Kidney epithelial cell (primary cell): ENCODE results near the gene COBL. TPM values are rescaled to one million over a fixed set of nuclear protein-coding genes. Genes with fewer than 3 reads are reported as not detected.

Experiments
- DNase-seq: peaks from one replicate; pipeline ENCODE4 v3.0.0-alpha.2; 2010; ENCODE audit warnings: low read depth
- H3K27me3 ChIP-seq: 2 replicates; pipeline ENCODE4 v1.6.0; 2011; ENCODE audit warnings: low read length; ENCODE audit not compliant: control insufficient read depth, insufficient read depth
- H3K36me3 ChIP-seq: 2 replicates; pipeline ENCODE4 v1.5.1; 2011; ENCODE audit warnings: low read length; ENCODE audit not compliant: control insufficient read depth, insufficient read depth
- H3K4me3 ChIP-seq: 2 replicates; pipeline ENCODE4 v1.5.1; 2011; ENCODE audit warnings: low read depth, mild to moderate bottlenecking, control low read depth, low read length
- CTCF ChIP-seq: IDR thresholded peaks from 2 replicates; pipeline ENCODE4 v1.5.1; 2011; ENCODE audit warnings: mild to moderate bottlenecking, moderate library complexity, low read length, control low read depth, inconsistent platforms; ENCODE audit not compliant: insufficient read depth, poor library complexity, severe bottlenecking
- total RNA-seq: library from RNA; depleted of rRNA; stranded (reverse); fragments of >200 nt; gene quantifications from 2 replicates; pipeline ENCODE4 v1.2.3, GENCODE V29; 2015

Gene COBL
- total RNA-seq, 1 donor from 2014 or later, result 7.1 TPM

GRCh38 chr7:51286401-51286800, 30.2 kb downstream of the COBL start:
- TF ChIP-seq CTCF, result no peak
- no peaks in the 10 kb centered on the region for H3K27me3 ChIP-seq
- H3K36me3 ChIP-seq, result no peaks in the 10 kb centered on the region
- DNase-seq, result no peak
- no peak overlapping the region for H3K4me3 ChIP-seq

GRCh38 chr7:51280156-51280555, 36.5 kb downstream of the COBL start:
- Histone ChIP-seq H3K36me3 (no peaks in the 10 kb centered on the region), H3K27me3 (no peaks in the 10 kb centered on the region), H3K4me3 (no peak overlapping the region)
- DNase-seq, result no peak
- TF ChIP-seq CTCF, result no peak

GRCh38 chr7:51279391-51280023, 37.1 kb downstream of the COBL start:
- DNase-seq, result no peak
- H3K4me3 ChIP-seq, result no peak overlapping the region
- H3K27me3 ChIP-seq, result no peaks in the 10 kb centered on the region
- no peak for TF ChIP-seq CTCF
- no peaks in the 10 kb centered on the region for H3K36me3 ChIP-seq

- Histone ChIP-seq H3K36me3 (no peaks in the 10 kb centered on the region), H3K4me3 (no peak overlapping the region), H3K27me3 (no peaks in the 10 kb centered on the region)
- no peak for DNase-seq
- no peak for TF ChIP-seq CTCF
These were observed 37.8 kb downstream of the COBL start for GRCh38 chr7:51278797-51279196.

- no peak for TF ChIP-seq CTCF
- no peaks in the 10 kb centered on the region for H3K36me3 ChIP-seq
These were observed 39.6 kb downstream of the COBL start for GRCh38 chr7:51276967-51277366.

GRCh38 chr7:51276091-51276605, 40.5 kb downstream of the COBL start:
- no peak for TF ChIP-seq CTCF

More at GRCh38 chr7:51276967-51277366, 39.6 kb downstream of the COBL start:
- H3K27me3 ChIP-seq, result no peaks in the 10 kb centered on the region
- H3K4me3 ChIP-seq, result no peak overlapping the region
- DNase-seq, result no peak

More at GRCh38 chr7:51276091-51276605, 40.5 kb downstream of the COBL start:
- no peak for DNase-seq
- H3K4me3 ChIP-seq, result no peak overlapping the region
- no peaks in the 10 kb centered on the region for H3K36me3 ChIP-seq
- no peaks in the 10 kb centered on the region for H3K27me3 ChIP-seq
